A549 (cell line): ENCODE data around the gene GRIP1.

Experiments
- E2F6 ChIP-seq: IDR thresholded peaks from 2 replicates; pipeline ENCODE4 v1.6.1; 2012; ENCODE audit warnings: low read depth, borderline replicate concordance
- EP300 ChIP-seq, 2 experiments: fragments of >200 bp; sonication (Bioruptor Twin); formaldehyde crosslinking; IDR thresholded peaks; 2 replicates in 1 of 2; 3 replicates in 1 of 2; pipeline ENCODE4 v1.6.1; 2016 to 2017
- ESRRA ChIP-seq: fragments of 150-350 bp; IDR thresholded peaks from 2 replicates; pipeline ENCODE4 v1.6.1; 2014; ENCODE audit warnings: mild to moderate bottlenecking, low read length, borderline replicate concordance
- FOSL2 ChIP-seq, 2 experiments: fragments of 450-650 bp in 1 of 2; fragments of >200 bp in 1 of 2; sonication (Bioruptor Twin) in 1 of 2; formaldehyde crosslinking; IDR thresholded peaks; 2 replicates each; pipeline versions ENCODE4 v1.5.0 to v1.6.1; 2016 to 2020; ENCODE audit warnings: mild to moderate bottlenecking in 1 of 2, moderate library complexity in 1 of 2
- HEYL ChIP-seq: fragments of 250-450 bp; sonication (Bioruptor Pico); IDR thresholded peaks from 2 replicates; pipeline ENCODE4 v1.8.0; 2021; ENCODE audit warnings: mild to moderate bottlenecking, moderate library complexity
- HOXA7 ChIP-seq: fragments of 250-450 bp; sonication (Bioruptor Pico); IDR thresholded peaks from 2 replicates; pipeline ENCODE4 v1.5.0; 2020; ENCODE audit warnings: mild to moderate bottlenecking, moderate library complexity
- JUN ChIP-seq, 2 experiments: fragments of >200 bp; sonication (Bioruptor Twin); formaldehyde crosslinking; IDR thresholded peaks; 2 replicates in 1 of 2; 3 replicates in 1 of 2; pipeline ENCODE4 v1.6.1; 2016 to 2017
- MAX ChIP-seq: IDR thresholded peaks from 2 replicates; pipeline ENCODE4 v1.6.1; 2012
- POLR2A ChIP-seq: IDR thresholded peaks from 2 replicates; pipeline ENCODE4 v1.6.1; 2012; ENCODE audit warnings: mild to moderate bottlenecking, low read length
- RAD21 ChIP-seq, 2 experiments: fragments of >200 bp in 1 of 2; sonication (Bioruptor Twin) in 1 of 2; formaldehyde crosslinking in 1 of 2; IDR thresholded peaks in 1 of 2; conservative IDR thresholded peaks in 1 of 2; 2 replicates in 1 of 2; 3 replicates in 1 of 2; pipeline ENCODE4 v1.6.1; 2012 to 2018; ENCODE audit warnings: inconsistent platforms in 1 of 2
- TF ChIP-seq, protein P1 (sequence below): fragments of >200 bp; sonication (Bioruptor Twin); formaldehyde crosslinking; IDR thresholded peaks from 3 replicates; pipeline ENCODE4 v1.5.1; 2016
- TF ChIP-seq, protein P2 (sequence below): fragments of 250-450 bp; sonication (Bioruptor Pico); IDR thresholded peaks from 2 replicates; pipeline ENCODE4 v1.5.0; 2021; ENCODE audit warnings: mild to moderate bottlenecking, moderate library complexity, borderline replicate concordance
- TF ChIP-seq, protein P3 (sequence below): fragments of 450-650 bp; IDR thresholded peaks from 2 replicates; pipeline ENCODE4 v1.6.1; 2014; ENCODE audit warnings: antibody characterized with exemption

GRCh38 chr12:66352197-66352596 lies 326.7 kb downstream of the GRIP1 start:
- no peak for TF ChIP-seq MAX
- TF ChIP-seq, protein P1, sequence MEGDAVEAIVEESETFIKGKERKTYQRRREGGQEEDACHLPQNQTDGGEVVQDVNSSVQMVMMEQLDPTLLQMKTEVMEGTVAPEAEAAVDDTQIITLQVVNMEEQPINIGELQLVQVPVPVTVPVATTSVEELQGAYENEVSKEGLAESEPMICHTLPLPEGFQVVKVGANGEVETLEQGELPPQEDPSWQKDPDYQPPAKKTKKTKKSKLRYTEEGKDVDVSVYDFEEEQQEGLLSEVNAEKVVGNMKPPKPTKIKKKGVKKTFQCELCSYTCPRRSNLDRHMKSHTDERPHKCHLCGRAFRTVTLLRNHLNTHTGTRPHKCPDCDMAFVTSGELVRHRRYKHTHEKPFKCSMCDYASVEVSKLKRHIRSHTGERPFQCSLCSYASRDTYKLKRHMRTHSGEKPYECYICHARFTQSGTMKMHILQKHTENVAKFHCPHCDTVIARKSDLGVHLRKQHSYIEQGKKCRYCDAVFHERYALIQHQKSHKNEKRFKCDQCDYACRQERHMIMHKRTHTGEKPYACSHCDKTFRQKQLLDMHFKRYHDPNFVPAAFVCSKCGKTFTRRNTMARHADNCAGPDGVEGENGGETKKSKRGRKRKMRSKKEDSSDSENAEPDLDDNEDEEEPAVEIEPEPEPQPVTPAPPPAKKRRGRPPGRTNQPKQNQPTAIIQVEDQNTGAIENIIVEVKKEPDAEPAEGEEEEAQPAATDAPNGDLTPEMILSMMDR: peak; percentile 33
- TF ChIP-seq, protein P2, sequence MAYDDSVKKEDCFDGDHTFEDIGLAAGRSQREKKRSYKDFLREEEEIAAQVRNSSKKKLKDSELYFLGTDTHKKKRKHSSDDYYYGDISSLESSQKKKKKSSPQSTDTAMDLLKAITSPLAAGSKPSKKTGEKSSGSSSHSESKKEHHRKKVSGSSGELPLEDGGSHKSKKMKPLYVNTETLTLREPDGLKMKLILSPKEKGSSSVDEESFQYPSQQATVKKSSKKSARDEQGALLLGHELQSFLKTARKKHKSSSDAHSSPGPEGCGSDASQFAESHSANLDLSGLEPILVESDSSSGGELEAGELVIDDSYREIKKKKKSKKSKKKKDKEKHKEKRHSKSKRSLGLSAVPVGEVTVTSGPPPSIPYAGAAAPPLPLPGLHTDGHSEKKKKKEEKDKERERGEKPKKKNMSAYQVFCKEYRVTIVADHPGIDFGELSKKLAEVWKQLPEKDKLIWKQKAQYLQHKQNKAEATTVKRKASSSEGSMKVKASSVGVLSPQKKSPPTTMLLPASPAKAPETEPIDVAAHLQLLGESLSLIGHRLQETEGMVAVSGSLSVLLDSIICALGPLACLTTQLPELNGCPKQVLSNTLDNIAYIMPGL (CRISPR knock-in tag): no peak
- TF ChIP-seq E2F6: no peak
- TF ChIP-seq EP300 (IDR thresholded peaks at IDR 0.05): no peak
- no peak for TF ChIP-seq POLR2A
- no peak for TF ChIP-seq ESRRA
- TF ChIP-seq, protein P3, sequence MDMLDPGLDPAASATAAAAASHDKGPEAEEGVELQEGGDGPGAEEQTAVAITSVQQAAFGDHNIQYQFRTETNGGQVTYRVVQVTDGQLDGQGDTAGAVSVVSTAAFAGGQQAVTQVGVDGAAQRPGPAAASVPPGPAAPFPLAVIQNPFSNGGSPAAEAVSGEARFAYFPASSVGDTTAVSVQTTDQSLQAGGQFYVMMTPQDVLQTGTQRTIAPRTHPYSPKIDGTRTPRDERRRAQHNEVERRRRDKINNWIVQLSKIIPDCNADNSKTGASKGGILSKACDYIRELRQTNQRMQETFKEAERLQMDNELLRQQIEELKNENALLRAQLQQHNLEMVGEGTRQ: no peak
- TF ChIP-seq HOXA7: no peak
- TF ChIP-seq HEYL (CRISPR knock-in tag): no peak
- TF ChIP-seq RAD21 (conservative IDR thresholded peaks at IDR 0.05 in 1 of 2, IDR thresholded peaks at IDR 0.05 in 1 of 2): peak; percentile 31 to 51; a peak in 4 of 5 replicates
- TF ChIP-seq JUN (IDR thresholded peaks at IDR 0.05): no peak
- no peak for TF ChIP-seq FOSL2 (IDR thresholded peaks at IDR 0.05)
- no peak for TF ChIP-seq FOSL2 (CRISPR knock-in tag; IDR thresholded peaks at IDR 0.05)
